SIG-M5 treated with dmso at 0.1 percent for 504 hours (cell line): ENCODE data around the gene ZNF112.

ENCODE experiments used
- DNase-seq: peaks from one replicate; lab custom pipeline; 2025; ENCODE audit not compliant: unreplicated experiment; lab: John Stamatoyannopoulos, UW

ZNF112 gene

DNA sequence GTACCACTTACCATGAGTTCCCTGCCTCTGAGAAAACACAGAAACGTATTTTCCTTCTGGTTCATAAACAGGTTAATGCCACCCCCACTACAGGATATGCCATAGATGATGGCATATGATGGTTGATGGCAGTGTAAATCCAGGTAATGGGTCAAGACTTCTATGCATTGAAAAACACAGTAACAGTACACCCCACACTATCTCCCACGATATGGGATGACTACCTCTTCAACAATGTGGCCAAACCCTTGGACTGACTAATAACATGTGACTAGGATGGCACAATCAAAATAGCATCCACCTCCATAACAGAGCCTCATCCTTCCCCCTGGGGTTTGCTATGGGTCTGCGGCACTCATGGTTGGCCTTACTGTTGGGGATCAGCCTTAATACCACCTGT, 73.6 kb downstream of the ZNF112 start:
- DNase-seq, result no peak

DNA sequence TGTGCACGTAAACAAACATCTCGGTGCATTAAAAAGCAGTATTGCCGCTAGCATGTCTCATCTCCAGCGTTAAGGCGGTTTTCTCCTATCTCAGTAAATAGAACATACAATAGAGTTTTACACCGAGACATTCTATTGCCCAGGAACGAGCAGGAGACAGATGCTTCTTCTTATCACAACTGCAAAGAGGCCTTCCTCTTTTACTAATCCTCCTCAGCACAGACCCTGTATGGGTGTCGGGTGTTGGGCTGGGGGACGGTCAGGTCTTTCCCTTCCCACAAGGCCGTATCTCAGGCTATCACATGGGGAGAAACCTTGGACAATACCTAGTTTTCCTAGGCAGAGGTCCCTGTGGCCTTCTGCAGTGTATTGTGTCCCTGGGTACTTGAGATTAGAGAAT, 75.6 kb downstream of the ZNF112 start:
- DNase-seq, result no peak

DNA sequence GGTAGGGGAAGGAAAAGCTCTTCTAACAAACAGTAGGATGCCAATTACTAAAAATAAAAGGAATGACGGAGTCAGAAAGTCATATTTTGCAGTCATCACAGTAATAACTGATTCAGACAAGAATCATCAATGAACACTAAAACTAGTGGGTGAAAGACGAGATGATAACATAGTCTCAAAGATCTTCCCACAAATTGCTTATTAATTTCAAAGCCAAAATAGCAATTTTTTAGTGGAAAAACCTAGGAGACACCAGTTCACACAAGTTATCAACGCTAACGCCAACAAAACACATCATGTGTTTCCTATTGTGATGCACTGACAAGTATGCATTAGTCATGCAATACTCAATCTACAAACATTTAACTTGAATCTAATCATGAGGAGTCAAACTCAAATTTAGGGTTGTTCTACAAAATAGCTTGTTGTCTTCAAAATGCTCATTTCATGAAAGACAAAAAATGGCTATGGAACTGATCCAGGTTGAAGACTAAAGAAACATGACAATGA, 78.2 kb downstream of the ZNF112 start:
- DNase-seq, result no peak

DNA sequence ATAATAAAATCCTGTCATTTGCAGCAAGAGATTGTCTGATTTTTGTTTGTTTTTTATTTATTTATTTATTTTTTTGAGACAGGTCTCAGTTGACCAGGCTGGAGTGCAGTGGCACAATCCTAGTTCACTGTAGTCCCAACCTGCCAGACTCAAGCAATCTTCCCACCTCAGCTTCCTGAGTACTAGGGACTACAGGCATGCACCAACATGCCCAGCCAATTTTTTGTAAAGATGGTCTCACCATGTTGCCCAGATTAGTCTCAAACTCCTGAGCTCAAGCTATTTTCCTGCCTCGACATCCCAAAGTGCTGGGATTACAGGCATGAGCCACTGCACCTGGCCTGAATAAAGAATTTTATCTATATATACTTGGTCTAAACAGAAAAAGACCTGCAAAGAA, 79.1 kb downstream of the ZNF112 start:
- DNase-seq, result no peak
